HG02678 (cell line): Measurements from ENCODE around the gene DPP4.
"Not testable (repeated sequence)": the region's sequence is repeated elsewhere in the genome, so short reads cannot be mapped to it uniquely, and the experiment has no call there.

Source experiments
- ATAC-seq: cut with Tn5 transposase; IDR thresholded peaks from one replicate; pipeline ENCODE4 v1.9.1; 2021; ENCODE audit warnings: mild to moderate bottlenecking, moderate library complexity; ENCODE audit not compliant: unreplicated experiment

DPP4 gene

GRCh38 chr2:161994761-161995520 lies 79.1 kb downstream of the DPP4 start:
- ATAC-seq, result no peak

- peak; percentile 80 for ATAC-seq
Observed at GRCh38 chr2:161992531-161992930, 81.5 kb downstream of the DPP4 start.

- no peak for ATAC-seq
Observed at GRCh38 chr2:161991991-161992390, 82.0 kb downstream of the DPP4 start.

GRCh38 chr2:161990741-161991140 lies 83.3 kb downstream of the DPP4 start:
- no peak for ATAC-seq

GRCh38 chr2:161990036-161990435 lies 84.0 kb downstream of the DPP4 start:
- no peak for ATAC-seq

GRCh38 chr2:161988589-161988988 lies 85.4 kb downstream of the DPP4 start:
- ATAC-seq, result peak; percentile 37

GRCh38 chr2:161987311-161987710 lies 86.7 kb downstream of the DPP4 start:
- no peak for ATAC-seq

GRCh38 chr2:161983866-161984265 lies 90.1 kb downstream of the DPP4 start:
- ATAC-seq, result no peak

- ATAC-seq, result no peak
Observed at GRCh38 chr2:161983331-161983651, 90.7 kb downstream of the DPP4 start.

GRCh38 chr2:161982548-161983330 lies 91.3 kb downstream of the DPP4 start:
- no peak for ATAC-seq

GRCh38 chr2:161981679-161982250 lies 92.2 kb downstream of the DPP4 start:
- ATAC-seq, result no peak

GRCh38 chr2:161980976-161981375 lies 93.0 kb downstream of the DPP4 start:
- no peak for ATAC-seq

GRCh38 chr2:161979490-161979889 lies 94.5 kb downstream of the DPP4 start:
- no peak for ATAC-seq

GRCh38 chr2:161977926-161978325 lies 96.1 kb downstream of the DPP4 start:
- ATAC-seq, result not testable (repeated sequence)

- no peak for ATAC-seq
Observed at GRCh38 chr2:161976917-161977316, 97.1 kb downstream of the DPP4 start.

GRCh38 chr2:161976295-161976694 lies 97.7 kb downstream of the DPP4 start:
- ATAC-seq, result no peak

GRCh38 chr2:161975813-161976160 lies 98.2 kb downstream of the DPP4 start:
- ATAC-seq, result no peak

GRCh38 chr2:161975062-161975812 lies 98.8 kb downstream of the DPP4 start:
- ATAC-seq, result no peak

GRCh38 chr2:161974461-161974860 lies 99.6 kb downstream of the DPP4 start:
- no peak for ATAC-seq

GRCh38 chr2:161972866-161973265 lies 101.1 kb downstream of the DPP4 start:
- no peak for ATAC-seq

- no peak for ATAC-seq
Observed at GRCh38 chr2:161972232-161972631, 101.8 kb downstream of the DPP4 start.
